ENCODE results near the gene TARBP1. TPM values are rescaled to one million over a fixed set of nuclear protein-coding genes. Genes with fewer than 3 reads are reported as not detected.

TARBP1 gene
- total and polyA plus RNA-seq, 2 of the 8 experiments (the other 6 are each of a cell fraction or from before 2014, with no cell fraction given): 21.9 to 32.3 TPM

- no peak for TF ChIP-seq CTBP2 (IDR thresholded peaks at IDR 0.05; ENCODE audit: borderline replicate concordance, insufficient read depth, insufficient read length, low read length)
- no peak for TF ChIP-seq USF2 (IDR thresholded peaks at IDR 0.05; ENCODE audit: low read length)
- TF ChIP-seq PHF8 (conservative IDR thresholded peaks at IDR 0.05; ENCODE audit: low read depth, low read length): no peak
These were observed 10.4 kb downstream of the TARBP1 start (continued) for GRCh38 chr1:234468580-234468979.
